Measurements from ENCODE around the gene CTNNA2.

Gene CTNNA2

DNA sequence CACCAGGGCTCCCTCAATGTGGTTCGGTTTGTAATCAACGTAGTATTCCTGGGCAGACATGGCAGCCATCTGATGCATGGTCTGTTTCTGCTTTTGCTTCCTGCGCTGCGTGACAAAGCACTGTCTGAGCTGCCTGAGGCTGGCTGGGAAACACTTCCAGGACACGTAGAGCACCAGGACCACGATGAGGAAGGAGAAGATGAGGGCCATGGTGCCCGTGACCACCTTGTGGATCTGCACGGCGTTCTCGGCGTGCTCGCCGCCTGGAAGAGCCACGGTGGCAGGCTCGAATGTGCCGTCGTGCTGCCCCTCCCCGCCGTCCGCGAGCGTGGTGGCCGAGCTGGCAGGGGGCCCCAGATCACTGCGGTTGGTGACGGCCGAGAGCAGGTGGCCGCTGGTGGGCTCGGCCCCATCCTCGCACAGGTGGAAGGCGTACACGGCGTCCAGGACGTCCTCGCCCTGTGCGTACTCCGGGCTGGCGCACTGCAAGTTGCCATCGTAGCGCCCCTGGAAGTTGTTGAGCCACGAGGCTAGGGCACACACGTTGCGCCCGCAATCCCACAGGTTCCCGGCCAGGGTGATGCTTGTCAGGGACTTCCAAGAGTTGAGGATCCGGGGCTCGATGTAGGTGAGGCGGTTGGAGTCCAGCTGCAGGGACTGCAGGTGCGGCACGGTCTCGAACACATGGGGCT is 789.6 kb downstream of the CTNNA2 start:
- DNase-seq = no peak

GRCh38 chr2:80303006-80303908 is 790.4 kb downstream of the CTNNA2 start:
- DNase-seq = no peak

GRCh38 chr2:80303909-80304837 is 791.3 kb downstream of the CTNNA2 start, which contains the start of gene LRRTM1:
Gene LRRTM1 (minus strand): TSS chr2:80304752. CDS start chr2:80303819, 933 bp downstream.
- no peak for DNase-seq

DNA sequence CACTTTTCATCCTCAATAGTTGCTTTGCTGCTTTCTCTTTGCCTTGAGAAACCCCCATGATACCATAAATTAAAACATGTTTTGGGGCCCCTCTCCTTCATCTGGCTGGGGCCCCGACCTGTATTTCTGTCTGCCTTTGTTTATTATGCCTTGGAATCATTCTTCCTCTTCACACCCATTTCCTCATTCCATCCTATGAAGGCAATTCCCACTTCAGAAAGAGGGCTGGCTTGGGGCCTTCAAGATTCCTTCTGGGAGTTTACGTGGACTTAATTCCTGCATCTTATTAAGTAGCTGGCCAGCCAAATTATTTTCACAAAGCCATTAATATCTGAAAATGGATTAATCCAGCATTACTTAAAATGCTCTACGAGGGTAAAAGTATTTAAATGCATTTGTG is 798.5 kb downstream of the CTNNA2 start:
- no peak for DNase-seq

- DNase-seq = no peak
These were observed 799.5 kb downstream of the CTNNA2 start for GRCh38 chr2:80312282-80312839.

DNA sequence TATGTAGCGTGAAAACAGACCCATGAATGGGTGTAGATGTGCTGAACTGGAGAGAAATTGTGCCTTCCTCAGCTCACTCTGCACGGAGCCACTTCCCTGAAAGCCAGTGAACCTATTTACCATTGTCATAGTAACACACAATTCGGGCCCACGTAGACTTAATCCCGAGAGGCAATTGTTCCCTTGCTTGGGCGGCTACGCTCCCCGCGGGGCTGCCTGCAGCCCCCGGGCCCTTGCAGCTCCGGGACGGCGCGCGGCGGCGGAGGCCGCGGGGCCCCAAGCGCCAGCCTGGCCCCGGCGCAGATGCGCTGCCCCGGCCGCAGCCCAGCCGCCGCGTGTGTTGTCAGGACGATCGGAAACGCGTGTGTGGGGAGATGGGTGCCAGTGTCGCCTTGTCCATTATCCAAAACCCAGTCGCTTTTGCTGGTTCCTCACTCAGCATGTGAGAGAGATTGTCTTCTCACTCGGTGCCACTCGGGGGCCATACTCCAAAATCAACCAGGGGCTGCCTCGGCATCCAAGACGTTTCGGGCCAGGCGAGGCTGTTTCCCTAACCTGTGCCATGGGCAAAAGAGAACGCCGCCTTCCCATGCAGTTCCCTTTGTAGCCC is 809.6 kb downstream of the CTNNA2 start:
- DNase-seq = no peak

DNA sequence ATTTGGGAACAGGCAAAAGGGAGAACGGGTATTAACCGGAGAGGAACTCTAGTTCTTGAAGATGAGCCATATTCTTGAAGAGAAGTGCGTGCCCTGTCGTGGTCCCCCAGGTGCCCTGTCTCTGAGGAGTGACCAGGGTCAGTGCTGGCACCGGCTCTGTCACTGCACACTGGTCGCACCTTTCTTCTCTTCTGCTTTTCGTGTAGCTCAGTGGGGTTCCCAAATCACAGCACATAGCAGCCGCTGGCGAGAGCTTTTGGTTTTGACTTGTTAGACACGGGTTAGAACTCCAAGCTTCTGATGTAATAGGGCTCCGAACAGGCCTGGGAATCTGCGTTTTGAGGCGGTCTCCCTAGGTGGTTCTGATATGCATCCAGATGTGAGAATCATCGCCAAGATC is 810.1 kb downstream of the CTNNA2 start:
- DNase-seq = no peak

DNA sequence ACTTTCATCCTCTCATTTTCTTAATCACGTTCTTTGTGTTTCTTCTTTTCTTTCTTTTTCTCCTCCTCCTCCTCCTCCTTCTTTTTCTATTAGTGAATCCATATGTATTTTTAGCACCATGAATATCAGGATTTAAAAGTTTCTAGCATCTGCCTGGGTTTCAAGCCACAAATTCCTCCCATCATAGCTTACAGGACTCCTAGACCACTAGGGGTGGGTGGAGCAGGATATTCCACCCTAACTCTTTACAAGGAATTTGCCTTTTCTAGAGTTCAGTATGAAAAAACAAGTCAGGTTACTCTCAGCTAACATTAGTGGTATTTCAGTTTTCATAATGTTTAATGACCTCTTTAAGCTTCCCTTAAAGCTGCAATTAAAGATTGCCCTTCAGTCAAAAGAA is 810.8 kb downstream of the CTNNA2 start:
- no peak for DNase-seq

DNA sequence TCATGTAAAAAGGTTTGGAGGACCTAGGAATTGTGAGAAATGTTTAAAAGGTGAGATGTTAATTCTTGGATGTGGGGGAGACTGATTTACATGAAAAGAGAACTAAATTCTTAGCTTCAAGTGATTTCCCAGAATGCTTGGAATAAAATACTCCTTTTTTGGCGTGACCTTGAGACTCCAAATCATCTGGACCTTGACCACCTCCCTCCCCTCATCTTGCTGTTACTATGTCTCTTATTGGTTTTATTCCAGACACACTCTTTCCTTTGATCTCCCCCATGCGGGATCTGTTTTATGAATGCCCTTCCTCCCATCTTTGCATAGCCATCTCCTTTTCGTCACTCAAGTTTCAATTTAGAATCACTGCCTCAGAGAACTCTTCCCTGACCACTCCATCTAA is 811.7 kb downstream of the CTNNA2 start:
- DNase-seq = no peak

GRCh38 chr2:80326214-80326613 is 813.4 kb downstream of the CTNNA2 start:
- no peak for DNase-seq

- DNase-seq = no peak
These were observed 814.0 kb downstream of the CTNNA2 start for GRCh38 chr2:80326861-80327260.

GRCh38 chr2:80328159-80328571 is 815.3 kb downstream of the CTNNA2 start:
- DNase-seq = no peak

- DNase-seq = no peak
These were observed 816.6 kb downstream of the CTNNA2 start for GRCh38 chr2:80329491-80329890.

- DNase-seq = no peak
These were observed 817.9 kb downstream of the CTNNA2 start for GRCh38 chr2:80330527-80331450.

DNA sequence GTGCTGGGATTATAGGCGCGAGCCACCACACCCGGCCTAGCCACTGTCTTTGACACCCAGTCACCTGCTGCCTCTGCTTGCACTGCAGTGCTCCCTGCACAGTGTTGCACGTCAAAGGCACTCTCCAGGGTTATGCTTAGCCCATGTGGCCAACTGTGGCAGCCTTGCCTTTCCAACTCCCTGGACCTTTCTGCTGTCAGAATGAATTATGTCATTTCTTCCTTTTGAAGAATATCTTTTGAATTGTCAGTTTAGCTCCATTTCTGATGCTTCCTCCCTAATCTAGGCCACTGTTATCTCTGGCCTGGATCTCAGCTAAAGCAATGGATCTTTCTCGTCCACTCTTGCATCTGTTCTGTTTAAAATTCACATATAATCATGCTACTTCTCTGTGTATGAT is 821.0 kb downstream of the CTNNA2 start:
- DNase-seq = no peak

DNA sequence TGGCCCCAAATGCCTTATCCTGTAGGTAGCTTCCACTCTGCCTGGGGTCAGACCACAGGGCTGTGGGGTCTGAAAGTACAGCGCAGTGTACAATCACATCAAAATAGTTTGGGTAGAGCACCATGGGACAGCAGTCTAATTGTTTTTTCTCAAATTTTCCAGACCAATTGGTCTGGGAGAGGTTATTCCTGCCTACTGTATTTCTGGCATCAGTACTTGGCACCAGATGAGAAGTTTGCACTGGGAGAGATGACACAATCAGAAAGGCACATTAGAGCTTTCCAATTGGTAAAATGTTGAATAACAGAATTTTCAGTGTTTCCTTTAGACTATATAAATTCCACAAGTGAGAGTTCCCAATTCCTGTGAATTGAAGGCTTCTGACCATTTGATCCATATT is 822.6 kb downstream of the CTNNA2 start:
- no peak for DNase-seq

- DNase-seq = no peak
These were observed 825.9 kb downstream of the CTNNA2 start for GRCh38 chr2:80338794-80339193.

- no peak for DNase-seq
These were observed 827.2 kb downstream of the CTNNA2 start for GRCh38 chr2:80340022-80340421.

DNA sequence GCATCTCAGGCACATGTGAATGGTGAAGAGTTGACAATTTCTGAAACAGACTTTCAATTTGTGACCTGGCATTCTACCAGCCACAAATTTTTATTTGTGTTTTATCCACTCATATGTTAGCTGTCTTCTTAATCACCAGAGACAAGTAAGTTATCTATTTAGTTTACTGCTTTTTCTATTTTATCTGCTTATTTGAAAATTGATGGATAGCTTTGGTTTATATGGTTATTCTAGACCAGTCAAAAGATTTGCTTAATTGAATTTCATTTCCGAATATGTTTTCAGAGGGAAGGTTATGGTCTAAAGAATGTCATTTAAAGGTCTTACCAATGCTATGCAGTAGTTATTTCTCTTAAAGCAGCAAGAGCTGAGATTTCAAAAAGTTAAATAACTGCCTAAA is 835.2 kb downstream of the CTNNA2 start:
- no peak for DNase-seq

DNA sequence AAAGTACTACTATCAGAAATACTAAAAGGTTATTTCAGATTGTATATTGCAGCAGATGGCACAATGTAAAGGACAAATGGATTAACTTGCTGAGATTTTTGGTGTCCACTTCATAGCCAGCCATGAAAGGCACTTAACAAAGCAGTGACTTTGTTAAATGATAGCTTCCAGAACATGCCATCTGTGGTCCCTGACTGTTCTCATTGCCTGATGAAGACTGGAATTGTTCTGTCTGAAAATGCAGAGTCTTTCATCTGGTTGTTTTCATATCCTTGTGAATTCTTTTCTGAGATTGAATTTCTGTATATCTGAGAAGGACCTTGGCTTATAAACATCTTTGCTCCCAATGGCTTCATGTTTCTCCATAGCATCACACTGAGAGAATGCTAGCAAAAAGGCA is 836.1 kb downstream of the CTNNA2 start:
- no peak for DNase-seq

DNA sequence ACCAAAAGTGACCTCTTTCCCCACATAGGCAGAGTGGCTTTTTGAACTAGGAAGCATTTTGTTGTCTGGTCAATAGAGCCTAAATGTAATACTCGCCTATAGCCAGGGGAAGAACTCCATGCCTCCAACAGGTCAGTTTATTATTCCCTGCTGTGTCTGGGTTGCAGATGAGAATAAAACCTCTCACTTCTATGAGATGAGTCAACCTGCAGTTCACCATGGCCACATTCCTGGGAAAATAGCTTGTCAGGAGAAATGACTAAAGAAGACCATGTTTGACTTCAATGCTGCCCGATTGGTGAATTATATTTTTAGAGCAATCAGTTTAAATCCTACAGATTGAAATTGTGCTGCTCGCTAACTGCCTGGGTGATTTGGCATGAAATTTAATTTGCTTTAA is 838.4 kb downstream of the CTNNA2 start:
- DNase-seq = no peak

Data from NCI-H2029 (cell line).